OCI-LY3 (cell line): ENCODE results near the gene GRIK2.

ENCODE experiments used
- EZH2phosphoT487 ChIP-seq: fragments of 200-600 bp; shearing (Covaris generic); IDR thresholded peaks from 2 replicates; pipeline ENCODE4 v1.6.1; 2018; ENCODE audit warnings: antibody characterized with exemption, mixed run types, low read depth
- TF ChIP-seq, protein P1 (sequence below): fragments of 200-600, 300-600 bp; sonication (generic); IDR thresholded peaks from 2 replicates; pipeline ENCODE4 v1.5.1; 2014; ENCODE audit warnings: antibody characterized with exemption, low read length, low read depth

DNA sequence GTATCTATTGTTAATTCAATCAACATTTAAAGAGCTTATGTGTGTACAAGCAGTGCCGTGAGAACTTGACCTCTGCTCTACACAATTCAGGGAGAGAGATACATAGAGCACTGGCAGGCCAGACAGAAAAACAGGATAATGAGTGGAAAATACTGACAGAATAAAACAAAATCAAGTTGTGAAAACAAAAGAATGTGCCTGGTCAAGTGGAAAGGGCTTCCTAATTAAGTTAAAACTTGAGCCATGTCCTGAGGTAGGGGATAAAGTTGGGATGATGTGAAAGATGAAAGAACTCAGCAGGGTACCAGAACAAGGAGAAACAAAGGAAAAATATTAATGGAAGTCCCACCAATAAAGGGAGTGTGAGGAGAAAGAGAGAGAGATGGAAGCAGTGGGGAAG is 672.8 kb downstream of the GRIK2 start:
- TF ChIP-seq, protein P1, sequence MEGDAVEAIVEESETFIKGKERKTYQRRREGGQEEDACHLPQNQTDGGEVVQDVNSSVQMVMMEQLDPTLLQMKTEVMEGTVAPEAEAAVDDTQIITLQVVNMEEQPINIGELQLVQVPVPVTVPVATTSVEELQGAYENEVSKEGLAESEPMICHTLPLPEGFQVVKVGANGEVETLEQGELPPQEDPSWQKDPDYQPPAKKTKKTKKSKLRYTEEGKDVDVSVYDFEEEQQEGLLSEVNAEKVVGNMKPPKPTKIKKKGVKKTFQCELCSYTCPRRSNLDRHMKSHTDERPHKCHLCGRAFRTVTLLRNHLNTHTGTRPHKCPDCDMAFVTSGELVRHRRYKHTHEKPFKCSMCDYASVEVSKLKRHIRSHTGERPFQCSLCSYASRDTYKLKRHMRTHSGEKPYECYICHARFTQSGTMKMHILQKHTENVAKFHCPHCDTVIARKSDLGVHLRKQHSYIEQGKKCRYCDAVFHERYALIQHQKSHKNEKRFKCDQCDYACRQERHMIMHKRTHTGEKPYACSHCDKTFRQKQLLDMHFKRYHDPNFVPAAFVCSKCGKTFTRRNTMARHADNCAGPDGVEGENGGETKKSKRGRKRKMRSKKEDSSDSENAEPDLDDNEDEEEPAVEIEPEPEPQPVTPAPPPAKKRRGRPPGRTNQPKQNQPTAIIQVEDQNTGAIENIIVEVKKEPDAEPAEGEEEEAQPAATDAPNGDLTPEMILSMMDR: no peak
- TF ChIP-seq EZH2phosphoT487: no peak
